HUES64 (cell line): Measurements from ENCODE around the gene TOB2.
"Not testable (repeated sequence)": the region's sequence is repeated elsewhere in the genome, so short reads cannot be mapped to it uniquely, and the experiment has no call there.

Experiments
- H3K27ac ChIP-seq: 2 replicates; pipeline ENCODE4 v1.7.0; 2013; ENCODE audit warnings: low read depth, low read length, inconsistent platforms
- H3K27me3 ChIP-seq: 2 replicates; pipeline ENCODE4 v1.6.1; 2013; ENCODE audit warnings: mild to moderate bottlenecking, low read length; ENCODE audit not compliant: insufficient read depth
- H3K36me3 ChIP-seq: 2 replicates; pipeline ENCODE4 v1.6.1; 2013; ENCODE audit warnings: mild to moderate bottlenecking, low read length; ENCODE audit not compliant: insufficient read depth
- H3K4me1 ChIP-seq: 2 replicates; pipeline ENCODE4 v1.6.1; 2013; ENCODE audit warnings: mild to moderate bottlenecking, low read length, moderate library complexity; ENCODE audit not compliant: insufficient read depth
- H3K4me3 ChIP-seq: 2 replicates; pipeline ENCODE4 v1.5.1; 2013; ENCODE audit warnings: mild to moderate bottlenecking, low read length, moderate library complexity
- H3K9ac ChIP-seq: 2 replicates; pipeline ENCODE4 v1.6.1; 2013; ENCODE audit warnings: mild to moderate bottlenecking, low read depth, low read length
- H3K9me3 ChIP-seq: 2 replicates; pipeline ENCODE4 v1.6.1; 2013; ENCODE audit warnings: low read depth, low read length; ENCODE audit not compliant: insufficient read depth
- WGBS: fragments of 150-250, 120-280 bp; methylation state at CpG from one replicate; pipeline ENCODE4 v1.1.7; 2013; ENCODE audit warnings: missing lambda C conversion rate; 5-methylcytosine and 5-hydroxymethylcytosine counted together

The TOB2 gene

GRCh38 chr22:41417622-41418390, 28.8 kb downstream of the TOB2 start:
- no peak overlapping the region for H3K27ac ChIP-seq
- 0 out of 2 replicates have a peak, but pooled peaks cover 4% of the 10 kb centered on the region for H3K4me1 ChIP-seq
- WGBS: 89% methylated on average over 12 of the region's 13 CpGs
- no peaks in the 10 kb centered on the region for H3K27me3 ChIP-seq
- no peaks in the 10 kb centered on the region for H3K36me3 ChIP-seq
- no peaks in the 10 kb centered on the region for H3K9me3 ChIP-seq
- no peak overlapping the region for H3K4me3 ChIP-seq
- no peak overlapping the region for H3K9ac ChIP-seq

- H3K27me3 ChIP-seq: no peaks in the 10 kb centered on the region
- peaks cover 13% of the 10 kb centered on the region for H3K4me1 ChIP-seq
- no peak overlapping the region for H3K27ac ChIP-seq
- H3K9ac ChIP-seq: no peak overlapping the region
- H3K9me3 ChIP-seq: no peaks in the 10 kb centered on the region
- H3K36me3 ChIP-seq: no peaks in the 10 kb centered on the region
- 95% methylated on average over 4 of the region's 4 CpGs for WGBS
- H3K4me3 ChIP-seq: no peak overlapping the region
These were observed 31.0 kb downstream of the TOB2 start for GRCh38 chr22:41415554-41415953.

- no peaks in the 10 kb centered on the region for H3K36me3 ChIP-seq
- no peaks in the 10 kb centered on the region for H3K27me3 ChIP-seq
- no peak overlapping the region for H3K4me3 ChIP-seq
- H3K9me3 ChIP-seq: no peaks in the 10 kb centered on the region
- H3K9ac ChIP-seq: no peak overlapping the region
- H3K27ac ChIP-seq: no peak overlapping the region
- 89% methylated on average over 11 of the region's 11 CpGs for WGBS
- H3K4me1 ChIP-seq: peaks cover 13% of the 10 kb centered on the region
These were observed 35.4 kb downstream of the TOB2 start for GRCh38 chr22:41411021-41411851.

- H3K27ac ChIP-seq: no peak overlapping the region
These were observed 36.3 kb downstream of the TOB2 start for GRCh38 chr22:41410311-41410751.

GRCh38 chr22:41408665-41409064, 37.9 kb downstream of the TOB2 start:
- H3K27me3 ChIP-seq: no peaks in the 10 kb centered on the region
- peaks cover 9% of the 10 kb centered on the region for H3K4me1 ChIP-seq
- no peaks in the 10 kb centered on the region for H3K36me3 ChIP-seq
- H3K27ac ChIP-seq: no peak overlapping the region
- H3K9ac ChIP-seq: no peak overlapping the region
- no peak overlapping the region for H3K4me3 ChIP-seq
- 95% methylated on average over 8 of the region's 8 CpGs for WGBS
- no peaks in the 10 kb centered on the region for H3K9me3 ChIP-seq

More at GRCh38 chr22:41410311-41410751, 36.3 kb downstream of the TOB2 start:
- Histone ChIP-seq H3K4me1 (peaks cover 13% of the 10 kb centered on the region), H3K4me3 (no peak overlapping the region), H3K36me3 (no peaks in the 10 kb centered on the region), H3K27me3 (no peaks in the 10 kb centered on the region), H3K9ac (no peak overlapping the region), H3K9me3 (no peaks in the 10 kb centered on the region)
- WGBS: 83% methylated on average over 7 of the region's 7 CpGs

GRCh38 chr22:41407433-41407832, 39.2 kb downstream of the TOB2 start:
- H3K4me3 ChIP-seq: no peak overlapping the region
- H3K4me1 ChIP-seq: peaks cover 9% of the 10 kb centered on the region
- H3K27me3 ChIP-seq: no peaks in the 10 kb centered on the region
- no peaks in the 10 kb centered on the region for H3K9me3 ChIP-seq
- 92% methylated on average over 3 of the region's 3 CpGs for WGBS
- H3K27ac ChIP-seq: no peak overlapping the region
- H3K9ac ChIP-seq: no peak overlapping the region
- H3K36me3 ChIP-seq: no peaks in the 10 kb centered on the region

GRCh38 chr22:41406410-41406809, 40.2 kb downstream of the TOB2 start:
- Histone ChIP-seq H3K9me3 (no peaks in the 10 kb centered on the region), H3K27me3 (no peaks in the 10 kb centered on the region), H3K9ac (no peak overlapping the region), H3K27ac (no peak overlapping the region), H3K4me3 (no peak overlapping the region), H3K4me1 (peaks cover 5% of the 10 kb centered on the region; the same call in 1 of the 2 replicates), H3K36me3 (no peaks in the 10 kb centered on the region)

GRCh38 chr22:41405588-41405987, 41.0 kb downstream of the TOB2 start:
- Histone ChIP-seq H3K4me3 (no peak overlapping the region), H3K27me3 (no peaks in the 10 kb centered on the region), H3K9me3 (no peaks in the 10 kb centered on the region), H3K4me1 (no peaks in the 10 kb centered on the region), H3K27ac (no peak overlapping the region), H3K36me3 (no peaks in the 10 kb centered on the region), H3K9ac (no peak overlapping the region)
- WGBS: 94% methylated on average over 8 of the region's 8 CpGs

- 33% methylated on average over 18 of the region's 18 CpGs for WGBS
- no peaks in the 10 kb centered on the region for H3K9me3 ChIP-seq
These were observed 42.9 kb downstream of the TOB2 start for GRCh38 chr22:41403532-41404318.

GRCh38 chr22:41402851-41403250, 43.8 kb downstream of the TOB2 start:
- not testable (repeated sequence) for H3K36me3 ChIP-seq, H3K4me3 ChIP-seq, H3K4me1 ChIP-seq, H3K27me3 ChIP-seq, H3K9me3 ChIP-seq, H3K27ac ChIP-seq, H3K9ac ChIP-seq
- WGBS: 90% methylated on average over 14 of the region's 14 CpGs

More at GRCh38 chr22:41403532-41404318, 42.9 kb downstream of the TOB2 start:
- H3K9ac ChIP-seq: no peak overlapping the region
- no peak overlapping the region for H3K27ac ChIP-seq
- H3K27me3 ChIP-seq: no peaks in the 10 kb centered on the region
- no peaks in the 10 kb centered on the region for H3K4me1 ChIP-seq
- H3K36me3 ChIP-seq: no peaks in the 10 kb centered on the region
- H3K4me3 ChIP-seq: no peak overlapping the region
